Ascending aorta (tissue), 2 donors: ENCODE results near the gene FHIT. TPM values are rescaled to one million over a fixed set of nuclear protein-coding genes. Genes with fewer than 3 reads are reported as not detected.

Source experiments
- DNase-seq, 2 donors: peaks; one replicate each; pipeline ENCODE4 v3.0.0-alpha.2; 2019; ENCODE audit warnings: low spot score in 2 of 2
- H3K27ac ChIP-seq, 2 donors: fragments of 200-600 bp; sonication (generic); one replicate each; pipeline ENCODE4 v1.5.1; 2016 to 2017; ENCODE audit warnings: mild to moderate bottlenecking in 1 of 2
- H3K27me3 ChIP-seq: fragments of 200-600 bp; sonication (generic); one replicate; pipeline ENCODE4 v1.5.1; 2017
- H3K36me3 ChIP-seq, 2 donors: fragments of 200-600 bp; sonication (generic); one replicate each; pipeline ENCODE4 v1.5.1; 2016
- H3K4me1 ChIP-seq, 2 donors: fragments of 200-600 bp; sonication (generic); one replicate each; pipeline ENCODE4 v1.5.1; 2016 to 2017; ENCODE audit warnings: mild to moderate bottlenecking in 1 of 2
- H3K4me3 ChIP-seq, 2 donors: fragments of 200-600 bp; sonication (generic); one replicate each; pipeline ENCODE4 v1.5.1; 2016 to 2017; ENCODE audit warnings: mild to moderate bottlenecking in 1 of 2
- H3K9me3 ChIP-seq, 2 donors: fragments of 200-600 bp; sonication (generic); one replicate each; pipeline ENCODE4 v1.5.1; 2016
- intact Hi-C: fragments of 100-400 bp; cut with DNase I; formaldehyde crosslinking; loops from one replicate; pipeline ENCODE4 v1.15.1; 2023
- total RNA-seq: library from RNA; depleted of rRNA; stranded (reverse); fragments of >200 nt; gene quantifications from one replicate; pipeline ENCODE4 v1.1.0, GENCODE V29; 2016
- TF ChIP-seq, protein P1 (sequence below), 3 experiments: fragments of 200-600 bp in 2 of 3; fragments of 450-650 bp in 1 of 3; sonication (generic) in 2 of 3; IDR thresholded peaks; one replicate each; pipeline ENCODE4 v1.5.1; 2016 to 2019; ENCODE audit warnings: antibody characterized with exemption in 3 of 3, mild to moderate bottlenecking in 1 of 3, moderate library complexity in 1 of 3

The FHIT gene
- total RNA-seq, 1 donor from 2014 or later: 0.21 TPM

DNA sequence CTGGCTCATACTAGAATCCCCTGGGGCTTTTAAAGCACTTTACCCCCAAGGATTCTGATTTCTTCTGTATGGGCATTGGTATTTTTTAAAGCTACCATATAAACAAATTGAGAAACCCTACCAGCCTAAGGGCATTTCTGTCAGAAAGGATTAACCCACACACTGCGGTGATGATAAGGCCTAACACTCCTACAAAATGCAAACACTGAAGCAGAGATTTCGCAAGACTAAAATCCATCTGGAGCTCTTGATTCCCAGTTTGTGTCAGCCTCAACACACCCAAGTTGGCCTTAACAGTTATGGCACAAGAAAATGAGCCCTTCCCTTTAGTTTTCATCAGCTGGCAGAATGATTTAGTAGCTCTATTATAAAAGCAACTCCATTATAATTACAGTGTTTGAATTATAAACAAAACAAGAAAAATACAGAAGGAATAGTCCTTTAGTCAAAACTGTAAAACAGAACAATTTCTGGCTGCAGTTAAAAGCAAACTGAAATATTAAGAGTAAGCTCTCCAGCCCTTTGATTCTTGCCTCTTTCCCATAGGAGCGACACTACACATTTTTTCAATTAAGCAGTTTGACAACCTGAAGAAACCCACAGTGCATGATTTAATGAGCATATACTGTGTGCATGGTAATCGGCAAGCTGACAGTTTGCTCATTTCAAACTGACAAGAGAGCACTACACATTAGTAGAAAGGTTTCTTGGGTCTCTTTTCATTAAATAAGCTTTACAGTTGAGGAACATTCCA lies 441.2 kb downstream of the FHIT start:
- Histone ChIP-seq H3K27me3 (no peaks in the 10 kb centered on the region), H3K4me1 (no peaks in the 10 kb centered on the region), H3K27ac (no peak overlapping the region), H3K36me3 (no peaks in the 10 kb centered on the region), H3K9me3 (no peaks in the 10 kb centered on the region), H3K4me3 (no peak overlapping the region)
- TF ChIP-seq, protein P1, sequence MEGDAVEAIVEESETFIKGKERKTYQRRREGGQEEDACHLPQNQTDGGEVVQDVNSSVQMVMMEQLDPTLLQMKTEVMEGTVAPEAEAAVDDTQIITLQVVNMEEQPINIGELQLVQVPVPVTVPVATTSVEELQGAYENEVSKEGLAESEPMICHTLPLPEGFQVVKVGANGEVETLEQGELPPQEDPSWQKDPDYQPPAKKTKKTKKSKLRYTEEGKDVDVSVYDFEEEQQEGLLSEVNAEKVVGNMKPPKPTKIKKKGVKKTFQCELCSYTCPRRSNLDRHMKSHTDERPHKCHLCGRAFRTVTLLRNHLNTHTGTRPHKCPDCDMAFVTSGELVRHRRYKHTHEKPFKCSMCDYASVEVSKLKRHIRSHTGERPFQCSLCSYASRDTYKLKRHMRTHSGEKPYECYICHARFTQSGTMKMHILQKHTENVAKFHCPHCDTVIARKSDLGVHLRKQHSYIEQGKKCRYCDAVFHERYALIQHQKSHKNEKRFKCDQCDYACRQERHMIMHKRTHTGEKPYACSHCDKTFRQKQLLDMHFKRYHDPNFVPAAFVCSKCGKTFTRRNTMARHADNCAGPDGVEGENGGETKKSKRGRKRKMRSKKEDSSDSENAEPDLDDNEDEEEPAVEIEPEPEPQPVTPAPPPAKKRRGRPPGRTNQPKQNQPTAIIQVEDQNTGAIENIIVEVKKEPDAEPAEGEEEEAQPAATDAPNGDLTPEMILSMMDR (IDR thresholded peaks at IDR 0.05): no peak
- no peak for DNase-seq
- intact Hi-C loops: no loop called here

DNA sequence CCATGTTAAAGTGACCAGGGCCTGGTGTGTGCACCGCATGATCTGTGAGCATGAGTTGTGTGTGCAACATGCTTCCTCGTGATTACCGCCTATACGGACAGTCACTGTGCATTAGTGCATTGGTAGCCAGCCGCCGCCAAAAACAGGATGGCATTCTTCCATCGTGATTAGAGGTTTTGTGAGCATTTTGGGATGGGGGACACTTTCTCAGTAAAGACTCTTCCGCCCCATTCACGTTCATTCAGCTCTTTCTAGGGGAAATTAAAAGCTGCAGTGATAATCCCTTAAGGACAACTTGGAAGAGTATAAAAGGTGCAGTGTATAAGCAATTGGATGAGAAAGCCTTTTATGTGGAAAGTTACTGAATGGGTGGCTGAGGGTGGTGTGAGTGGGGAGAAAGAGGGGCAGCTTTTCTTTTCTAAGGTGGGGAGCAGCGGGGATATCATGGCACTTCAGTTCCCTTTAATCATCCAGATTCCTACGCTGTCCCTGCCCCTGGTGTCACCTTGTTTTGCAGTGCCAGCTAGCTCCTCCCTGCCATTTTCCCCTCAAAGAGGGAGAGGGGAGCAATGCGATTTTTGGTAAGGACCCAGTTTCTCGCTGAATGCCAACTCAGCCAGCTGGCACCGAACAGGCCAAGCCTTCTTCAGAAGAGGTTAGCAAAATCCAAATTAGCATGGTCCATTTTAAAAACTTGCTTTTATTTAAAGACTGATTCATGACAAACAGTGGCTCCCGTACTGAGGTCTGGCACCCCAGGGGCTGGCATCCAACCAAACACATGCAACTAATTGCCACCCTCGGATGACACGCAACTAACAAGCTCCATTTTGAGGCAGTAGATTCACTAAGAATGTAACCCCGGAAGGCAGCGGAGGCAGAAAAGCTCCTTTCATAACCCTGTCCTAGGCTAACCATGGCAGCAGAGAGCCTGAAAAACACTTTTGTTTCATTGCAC lies 447.8 kb downstream of the FHIT start:
- TF ChIP-seq, protein P1 (IDR thresholded peaks at IDR 0.05): no peak
- H3K4me3 ChIP-seq: no peak overlapping the region
- no peaks in the 10 kb centered on the region for H3K4me1 ChIP-seq
- no peaks in the 10 kb centered on the region for H3K36me3 ChIP-seq
- no peak for DNase-seq
- no peaks in the 10 kb centered on the region for H3K9me3 ChIP-seq
- no peak overlapping the region for H3K27ac ChIP-seq
- intact Hi-C loops: no loop called here
- H3K27me3 ChIP-seq: no peaks in the 10 kb centered on the region

DNA sequence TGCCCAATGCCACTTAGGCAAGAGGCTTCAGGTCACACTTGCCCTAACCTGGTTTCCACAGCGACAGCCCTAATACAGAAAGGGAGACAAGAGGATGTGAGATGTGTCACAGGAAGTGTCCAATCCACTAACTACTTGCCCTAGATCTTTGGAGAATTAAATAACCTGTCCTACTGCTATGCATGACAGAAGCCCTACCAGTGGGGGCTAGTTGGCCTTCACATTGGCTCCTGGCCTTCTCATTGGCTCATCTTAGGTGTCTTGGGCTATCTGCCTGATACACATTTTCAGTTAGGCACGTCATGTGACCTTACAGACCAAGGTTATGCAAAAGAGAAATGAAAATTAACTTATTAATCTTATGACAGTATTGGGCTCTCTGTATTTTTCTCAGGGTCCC lies 449.9 kb downstream of the FHIT start:
- no peaks in the 10 kb centered on the region for H3K36me3 ChIP-seq
- H3K27ac ChIP-seq: no peak overlapping the region
- no peak for DNase-seq
- TF ChIP-seq, protein P1 (IDR thresholded peaks at IDR 0.05): no peak
- no peaks in the 10 kb centered on the region for H3K9me3 ChIP-seq
- no peaks in the 10 kb centered on the region for H3K27me3 ChIP-seq
- intact Hi-C loops: no loop called here
- no peak overlapping the region for H3K4me3 ChIP-seq
- H3K4me1 ChIP-seq: no peaks in the 10 kb centered on the region

DNA sequence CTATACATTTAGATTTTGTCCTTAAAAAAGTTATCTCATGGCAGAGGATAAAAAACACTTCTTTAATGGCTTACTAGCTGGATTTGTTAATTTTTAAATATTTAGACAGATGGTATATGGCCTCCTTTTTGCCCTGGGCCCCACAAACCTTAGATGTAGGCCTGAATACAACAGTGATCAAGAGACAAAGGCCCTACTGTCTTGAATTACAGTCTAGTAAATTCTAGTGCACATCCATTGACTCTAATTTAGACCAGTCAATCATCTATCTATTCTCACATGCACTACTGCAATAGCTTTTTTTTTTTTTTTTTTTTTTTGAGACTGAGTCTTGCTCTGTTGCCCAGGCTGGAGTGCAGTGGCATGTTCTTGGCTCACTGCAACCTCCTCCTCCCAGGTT lies 452.8 kb downstream of the FHIT start:
- Histone ChIP-seq H3K4me3 (no peak overlapping the region), H3K36me3 (no peaks in the 10 kb centered on the region), H3K4me1 (no peaks in the 10 kb centered on the region), H3K27ac (no peak overlapping the region), H3K9me3 (no peaks in the 10 kb centered on the region), H3K27me3 (no peaks in the 10 kb centered on the region)
- no peak for DNase-seq
- TF ChIP-seq, protein P1 (IDR thresholded peaks at IDR 0.05): no peak
- intact Hi-C loops: no loop called here

DNA sequence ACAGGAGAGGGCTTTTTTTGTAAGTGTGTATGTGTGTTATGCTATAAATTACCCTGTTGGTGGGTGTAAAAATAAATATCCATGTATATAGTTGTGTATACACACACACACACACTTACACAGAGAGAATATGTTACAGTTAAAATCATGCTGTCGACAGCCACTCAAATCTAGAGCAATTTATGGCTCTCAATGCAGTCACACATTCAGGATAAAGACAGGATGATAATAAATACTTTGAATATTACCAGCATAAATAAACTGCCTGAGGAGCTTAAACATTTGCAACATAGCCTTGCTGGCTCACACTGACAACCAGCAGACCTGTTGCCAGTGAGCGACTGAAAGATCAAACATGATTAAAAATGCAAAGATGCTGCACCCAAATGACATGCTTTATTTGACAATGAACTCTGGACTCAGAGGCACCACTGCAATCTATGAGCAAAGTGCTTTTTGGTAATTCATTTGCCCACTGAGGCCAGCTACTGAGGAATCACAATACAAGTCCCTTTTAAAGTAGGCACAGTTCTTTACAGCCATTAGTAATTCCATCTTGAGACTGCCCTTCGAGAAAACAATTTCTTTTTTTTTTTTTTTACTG lies 458.9 kb downstream of the FHIT start:
- TF ChIP-seq, protein P1 (IDR thresholded peaks at IDR 0.05): no peak

More for the DNA sequence above, 458.9 kb downstream of the FHIT start:
- Histone ChIP-seq H3K27me3 (no peaks in the 10 kb centered on the region), H3K4me3 (no peak overlapping the region), H3K36me3 (no peaks in the 10 kb centered on the region), H3K27ac (no peak overlapping the region), H3K9me3 (no peaks in the 10 kb centered on the region), H3K4me1 (no peaks in the 10 kb centered on the region)
- intact Hi-C loops: no loop called here
- DNase-seq: no peak
